ENCODE measurements around the gene NID1.

GRCh38 chr1:235971020-235971419, 93.9 kb downstream of the NID1 start:
- no peak for TF ChIP-seq CTCF (optimal IDR thresholded peaks at IDR 0.05 in 1 of 3, IDR thresholded peaks at IDR 0.05 in 1 of 3, conservative IDR thresholded peaks at IDR 0.05 in 1 of 3; ENCODE audit: extremely low read depth in 1 of 3, insufficient read depth in 2 of 3, low read length in 3 of 3)
- TF ChIP-seq EZH2 (IDR thresholded peaks at IDR 0.05; ENCODE audit: low read length), result no peak

Data from keratinocyte (primary cell).